Duodenal mucosa (tissue), 2 donors: ENCODE data around the gene RPS2.
"Not testable (repeated sequence)": the region's sequence is repeated elsewhere in the genome, so short reads cannot be mapped to it uniquely, and the experiment has no call there.

Experiments
- H3K27ac ChIP-seq: one replicate; pipeline ENCODE4 v1.7.0; 2013; ENCODE audit warnings: low read depth, low read length
- H3K27me3 ChIP-seq, 2 donors: one replicate each; pipeline ENCODE4 v1.7.0; 2013; ENCODE audit warnings: low read length in 2 of 2, control low read depth in 1 of 2; ENCODE audit not compliant: insufficient read depth in 2 of 2, control insufficient read depth in 1 of 2
- H3K36me3 ChIP-seq, 2 donors: one replicate each; pipeline ENCODE4 v1.7.0; 2013; ENCODE audit warnings: low read length in 2 of 2, control low read depth in 1 of 2; ENCODE audit not compliant: insufficient read depth in 2 of 2, control insufficient read depth in 1 of 2
- H3K4me1 ChIP-seq, 2 donors: one replicate each; pipeline ENCODE4 v1.7.0; 2013; ENCODE audit warnings: low read length in 2 of 2, control low read depth in 1 of 2; ENCODE audit not compliant: insufficient read depth in 2 of 2, control insufficient read depth in 1 of 2
- H3K4me3 ChIP-seq, 2 donors: one replicate each; pipeline ENCODE4 v1.7.0; 2013; ENCODE audit warnings: low read length in 2 of 2, low read depth in 1 of 2
- H3K9ac ChIP-seq, 2 donors: one replicate each; pipeline ENCODE4 v1.7.0; 2013; ENCODE audit warnings: low read length in 2 of 2, low read depth in 1 of 2
- H3K9me3 ChIP-seq, 2 donors: one replicate each; pipeline ENCODE4 v1.7.0; 2013; ENCODE audit warnings: low read length in 2 of 2, control low read depth in 1 of 2; ENCODE audit not compliant: control insufficient read depth in 1 of 2

Gene RPS2

DNA sequence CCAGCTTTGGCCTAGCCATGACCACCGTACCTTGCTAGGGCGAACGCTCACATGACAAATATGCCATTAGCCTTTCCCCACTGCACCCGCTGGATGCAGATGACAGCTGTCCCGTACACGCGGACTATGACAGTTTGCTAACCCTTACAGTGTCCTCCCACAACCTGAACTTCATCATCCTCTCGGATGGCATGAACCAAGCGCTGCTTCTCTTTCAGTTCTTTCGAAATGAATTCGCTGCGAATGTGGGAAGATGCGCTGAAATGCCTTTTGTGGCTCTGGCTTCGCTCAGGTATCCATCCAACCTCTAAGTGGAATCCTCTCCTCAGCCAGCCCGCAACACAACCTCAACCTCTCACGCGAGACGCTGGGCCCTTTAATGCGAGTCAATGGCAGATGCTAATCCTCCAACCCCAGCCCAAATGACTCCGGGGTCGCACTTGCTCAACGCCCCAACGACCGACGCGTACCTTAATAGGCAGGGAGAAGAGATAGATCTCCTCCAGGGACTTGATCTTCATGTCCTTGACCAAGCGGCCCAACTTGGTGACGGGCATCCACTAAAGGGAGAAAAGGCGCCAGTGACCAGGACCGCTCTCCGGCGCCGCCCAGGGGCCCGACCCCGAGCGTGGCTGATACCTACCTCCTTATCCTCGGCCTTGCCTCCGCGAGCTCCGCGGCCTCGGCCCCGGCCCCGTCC lies 670 bp downstream of the RPS2 start:
- H3K4me3 ChIP-seq = peak overlapping the region; percentile 87 to 94
- H3K27me3 ChIP-seq = no peaks in the 10 kb centered on the region
- peak overlapping the region; percentile 85 to 88 for H3K9ac ChIP-seq
- peaks cover 26 to 40% of the 10 kb centered on the region in 2 donors for H3K4me1 ChIP-seq
- no peaks in the 10 kb centered on the region for H3K9me3 ChIP-seq
- peak overlapping the region; percentile 95 for H3K27ac ChIP-seq
- H3K36me3 ChIP-seq = peaks cover 8 to 26% of the 10 kb centered on the region in 2 donors

DNA sequence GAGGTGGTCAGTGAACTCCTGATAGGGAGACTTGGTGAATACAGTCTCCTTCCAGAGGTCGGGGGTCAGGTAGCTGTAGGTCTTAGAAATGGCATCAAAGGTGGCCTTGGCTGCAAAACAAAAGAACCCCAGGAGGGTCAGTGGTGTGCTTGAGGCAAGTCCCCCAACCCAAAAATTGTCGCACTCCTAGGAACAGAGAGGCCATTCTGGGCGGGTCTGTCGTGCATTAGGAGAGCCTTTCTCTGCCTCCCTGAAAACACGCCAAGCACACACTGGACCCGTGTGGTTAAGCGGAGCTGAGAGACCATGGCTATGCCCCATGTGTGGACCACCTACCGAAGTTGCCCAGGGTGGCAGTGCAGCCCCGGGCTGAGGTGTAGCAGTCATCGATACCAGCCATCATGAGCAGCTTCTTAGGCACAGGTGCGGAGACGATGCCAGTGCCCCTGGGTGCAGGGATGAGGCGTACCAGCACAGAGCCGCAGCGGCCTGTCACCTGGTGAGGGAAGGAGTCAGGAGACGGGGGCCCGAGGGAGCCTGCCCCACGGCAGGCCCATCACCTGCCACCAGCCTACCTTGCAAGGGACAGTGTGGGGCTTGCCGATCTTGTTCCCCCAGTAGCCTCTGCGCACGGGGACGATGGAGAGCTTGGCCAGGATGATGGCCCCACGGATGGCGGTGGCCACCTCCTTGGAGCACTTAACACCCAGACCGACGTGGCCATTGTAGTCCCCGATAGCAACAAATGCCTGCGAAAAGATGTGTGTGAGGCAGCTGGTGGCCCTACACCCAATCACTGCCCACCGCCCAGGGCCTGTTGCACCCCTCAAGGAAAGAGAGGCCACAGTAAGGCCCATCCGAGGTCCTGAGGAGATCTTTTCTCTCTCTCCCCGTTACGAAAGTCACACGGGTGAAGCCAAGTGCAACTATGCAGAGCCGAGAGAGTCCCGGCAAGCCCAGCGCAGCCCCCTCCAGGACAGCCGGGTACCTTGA lies 2.2 kb downstream of the RPS2 start:
- Histone ChIP-seq H3K36me3 (peaks cover 8 to 26% of the 10 kb centered on the region in 2 donors), H3K4me1 (peaks cover 29 to 43% of the 10 kb centered on the region in 2 donors)
- not testable (repeated sequence) for H3K27me3 ChIP-seq, H3K27ac ChIP-seq, H3K9ac ChIP-seq, H3K4me3 ChIP-seq, H3K9me3 ChIP-seq

DNA sequence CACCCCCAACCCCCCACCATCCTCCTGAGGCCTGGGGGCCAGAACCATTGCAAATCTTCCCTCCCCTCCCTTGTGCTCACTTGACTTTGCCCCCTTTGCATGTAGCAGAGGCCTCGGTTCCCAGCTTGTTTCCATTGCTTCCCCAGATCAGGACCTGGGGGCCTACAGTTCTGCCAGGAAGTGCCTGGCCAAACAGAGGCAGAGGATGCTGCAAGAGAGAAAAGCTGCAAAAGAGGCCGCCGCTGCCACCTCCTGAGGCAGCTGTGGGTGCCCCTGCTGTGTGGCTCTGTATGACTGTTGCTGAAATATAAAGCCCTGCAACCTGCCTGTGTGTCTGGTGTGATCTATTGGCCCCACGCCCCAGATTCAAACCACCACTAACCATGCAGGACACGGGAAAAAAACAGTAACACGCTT lies 3.0 kb downstream of the RPS2 start:
- peaks cover 8 to 26% of the 10 kb centered on the region in 2 donors for H3K36me3 ChIP-seq
- H3K27ac ChIP-seq = no peak overlapping the region
- no peak overlapping the region for H3K4me3 ChIP-seq
- no peak overlapping the region for H3K9ac ChIP-seq
- H3K27me3 ChIP-seq = no peaks in the 10 kb centered on the region
- H3K9me3 ChIP-seq = no peaks in the 10 kb centered on the region
- H3K4me1 ChIP-seq = peaks cover 29 to 43% of the 10 kb centered on the region in 2 donors

DNA sequence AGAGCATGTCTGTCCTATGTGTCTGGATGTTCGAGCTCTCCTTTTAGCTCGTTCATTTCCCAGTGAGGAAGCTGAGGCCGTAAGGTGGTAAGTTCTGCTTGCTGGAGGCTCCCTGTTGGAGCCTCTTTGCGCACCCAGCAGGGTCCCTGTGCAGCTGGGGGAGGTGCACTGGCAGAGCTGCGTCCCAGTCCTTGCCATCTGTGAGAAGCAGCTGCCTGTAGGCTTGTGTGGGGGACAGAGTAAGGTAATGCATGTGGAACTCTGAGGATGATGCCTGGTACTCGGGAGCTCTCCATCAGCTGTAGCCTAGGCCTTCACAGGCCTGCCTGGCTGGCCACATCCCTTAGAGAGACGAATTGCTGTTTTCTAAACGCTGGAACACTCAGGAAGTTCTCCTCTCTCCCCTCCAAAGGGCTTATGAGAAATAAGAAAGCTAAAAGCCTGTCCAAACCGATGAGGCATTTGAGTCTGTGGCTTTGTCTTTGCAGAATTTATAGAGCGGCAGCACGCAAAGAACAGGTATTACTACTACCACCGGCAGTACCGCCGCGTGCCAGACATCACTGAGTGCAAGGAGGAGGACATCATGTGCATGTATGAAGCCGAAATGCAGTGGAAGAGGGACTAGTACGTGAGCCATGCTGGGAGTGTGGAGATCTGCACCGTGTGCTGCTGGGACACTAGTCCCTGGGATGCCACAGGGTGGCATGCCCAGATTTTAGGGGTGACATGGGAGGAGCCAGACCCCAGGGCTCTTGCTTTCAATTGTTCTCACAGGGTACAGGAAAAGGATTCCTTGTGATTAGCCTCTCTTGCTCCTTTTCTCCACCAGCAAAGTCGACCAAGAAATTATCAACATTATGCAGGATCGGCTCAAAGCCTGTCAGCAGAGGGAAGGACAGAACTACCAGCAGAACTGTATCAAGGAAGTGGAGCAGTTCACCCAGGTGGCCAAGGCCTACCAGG lies 3.7 kb downstream of the RPS2 start:
- Histone ChIP-seq H3K4me1 (peaks cover 28 to 42% of the 10 kb centered on the region in 2 donors), H3K4me3 (peak overlapping the region; percentile 79 to 92), H3K9me3 (no peaks in the 10 kb centered on the region), H3K27me3 (no peaks in the 10 kb centered on the region), H3K9ac (peak overlapping the region; percentile 91 to 94), H3K36me3 (peaks cover 8 to 26% of the 10 kb centered on the region in 2 donors), H3K27ac (no peak overlapping the region)

DNA sequence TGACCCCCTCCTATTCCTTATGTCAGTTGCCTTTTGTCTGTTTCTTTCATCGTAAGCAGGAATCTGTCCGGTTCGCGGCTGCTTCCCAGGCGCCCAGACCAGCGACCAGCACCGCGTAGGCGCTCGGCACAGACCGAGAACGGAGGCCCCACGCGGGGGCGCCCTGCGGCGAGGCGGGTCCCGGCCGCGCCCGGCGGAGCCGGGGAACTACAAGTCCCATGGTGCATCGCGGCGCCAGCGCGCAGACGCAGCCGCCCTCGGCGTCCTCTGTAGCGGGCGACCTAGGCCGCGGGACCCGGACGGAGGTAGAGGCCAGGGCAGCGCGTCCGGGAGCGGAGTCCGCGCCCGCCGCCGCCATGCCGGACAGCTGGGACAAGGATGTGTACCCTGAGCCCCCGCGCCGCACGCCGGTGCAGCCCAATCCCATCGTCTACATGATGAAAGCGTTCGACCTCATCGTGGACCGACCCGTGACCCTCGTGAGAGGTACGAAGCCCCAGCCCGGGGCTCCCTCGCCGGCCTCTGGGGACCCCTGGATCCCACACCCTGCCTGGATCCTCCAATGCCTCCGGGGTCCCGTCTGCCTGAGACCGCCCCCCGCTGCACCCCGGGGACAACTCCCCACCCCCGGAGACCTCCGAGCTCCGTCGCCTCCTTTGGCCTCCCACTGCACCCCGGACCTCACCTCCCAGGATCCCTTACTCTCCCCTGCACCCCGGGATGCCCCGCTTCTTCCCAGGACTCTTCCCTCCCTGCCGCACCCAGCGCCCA lies 5.2 kb downstream of the RPS2 start, which contains the start of gene NDUFB10:
TSS of gene NDUFB10 (plus strand) at position 270 of the 771 bp plus-strand sequence. CDS start at position 357, 87 bp downstream.
- Histone ChIP-seq H3K4me3 (peak within 1 kb of the TSS; percentile 79 to 92), H3K9ac (peak within 1 kb of the TSS; percentile 91 to 94), H3K27ac (peak within 1 kb of the TSS; percentile 56), H3K9me3 (no peaks in the 10 kb centered on the region), H3K36me3 (peaks cover 8 to 26% of the 10 kb centered on the region in 2 donors), H3K27me3 (no peaks in the 10 kb centered on the region), H3K4me1 (peaks cover 23 to 34% of the 10 kb centered on the region in 2 donors)

DNA sequence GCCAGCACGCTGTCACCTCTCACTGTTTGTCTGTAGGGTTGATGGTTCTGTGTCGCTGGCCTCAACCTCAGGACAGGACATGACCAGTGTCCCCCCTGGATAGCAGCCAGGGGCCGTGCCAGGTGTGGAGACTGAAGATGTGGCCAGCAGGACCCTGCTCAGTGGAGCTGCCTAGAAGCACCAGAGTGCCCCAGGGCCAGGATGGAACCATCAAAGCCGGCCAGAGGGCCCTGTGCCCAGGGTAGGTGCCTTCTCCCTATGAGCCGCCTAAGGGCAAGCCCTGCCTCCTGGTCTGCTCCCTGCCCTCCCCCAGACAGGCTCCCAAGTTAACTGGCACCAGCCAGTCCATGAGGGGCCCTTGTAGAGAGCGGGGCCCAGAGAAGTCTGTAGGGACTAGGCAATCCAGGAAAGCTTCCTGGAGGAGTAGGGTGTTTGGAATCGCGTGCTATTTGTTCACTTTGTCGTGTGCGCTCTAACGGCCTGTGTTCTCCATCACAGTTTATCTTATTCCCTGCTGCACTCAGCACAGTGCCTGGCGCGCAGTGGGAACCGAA lies 5.8 kb downstream of the RPS2 start:
- Histone ChIP-seq H3K4me3 (peak overlapping the region; percentile 79 to 92), H3K9ac (peak overlapping the region; percentile 9 to 94), H3K27me3 (no peaks in the 10 kb centered on the region), H3K4me1 (peaks cover 22 to 30% of the 10 kb centered on the region in 2 donors), H3K36me3 (peaks cover 8 to 24% of the 10 kb centered on the region in 2 donors), H3K27ac (peak overlapping the region; percentile 27), H3K9me3 (no peaks in the 10 kb centered on the region)

DNA sequence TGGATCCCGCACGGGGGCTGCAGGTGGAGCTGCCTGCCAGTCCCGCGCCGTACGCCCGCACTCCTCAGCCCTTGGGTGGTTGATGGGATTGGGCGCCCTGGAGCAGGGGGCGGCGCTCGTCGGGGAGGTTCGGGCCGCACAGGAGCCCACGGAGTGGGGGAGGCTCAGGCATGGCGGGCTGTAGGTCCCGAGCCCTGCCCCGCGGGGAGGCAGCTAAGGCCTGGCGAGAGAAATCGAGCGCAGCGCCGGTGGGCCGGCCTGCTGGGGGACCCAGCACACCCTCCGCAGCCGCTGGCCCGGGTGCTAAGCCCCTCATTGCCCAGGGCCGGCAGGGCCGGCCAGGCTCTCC lies 6.5 kb downstream of the RPS2 start:
- H3K9me3 ChIP-seq = not testable (repeated sequence)

DNA sequence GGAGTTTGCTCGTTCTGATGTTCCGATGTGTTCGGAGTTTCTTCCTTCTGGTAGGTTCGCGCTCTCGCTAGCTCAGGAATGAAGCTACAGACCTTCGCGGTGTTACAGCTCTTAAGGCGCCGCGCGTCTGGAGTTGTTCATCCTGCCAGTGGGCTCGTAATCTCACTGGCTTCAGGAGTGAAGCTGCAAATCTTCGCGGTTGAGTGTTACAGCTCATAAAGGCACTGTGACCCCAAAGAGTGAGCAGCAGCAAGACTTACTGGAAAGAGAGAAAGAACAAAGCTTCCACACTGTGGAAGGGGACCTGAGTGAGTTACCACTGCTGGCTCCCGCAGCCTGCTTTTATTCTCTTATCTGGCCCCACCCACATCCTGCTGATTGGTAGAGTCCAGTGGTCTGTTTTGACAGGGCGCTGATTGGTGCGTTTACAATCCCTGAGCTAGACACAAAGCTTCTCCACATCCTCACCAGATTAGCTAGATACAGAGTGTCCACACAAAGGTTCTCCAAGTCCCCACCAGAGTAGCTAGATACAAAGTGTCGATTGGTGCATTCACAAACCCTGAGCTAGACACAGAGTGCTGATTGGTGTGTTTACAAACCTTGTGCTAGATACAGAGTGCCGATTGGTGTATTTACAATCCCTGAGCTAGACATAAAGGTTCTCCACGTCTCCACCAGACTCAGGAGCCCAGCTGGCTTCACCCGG lies 7.0 kb downstream of the RPS2 start:
- H3K27me3 ChIP-seq, H3K9ac ChIP-seq, H3K4me3 ChIP-seq, H3K9me3 ChIP-seq, H3K27ac ChIP-seq: not testable (repeated sequence)
- peaks cover 15 to 19% of the 10 kb centered on the region in 2 donors for H3K4me1 ChIP-seq
- peaks cover 8 to 17% of the 10 kb centered on the region in 2 donors for H3K36me3 ChIP-seq

More for the DNA sequence above, 6.5 kb downstream of the RPS2 start:
- H3K4me1 ChIP-seq = peaks cover 16 to 24% of the 10 kb centered on the region in 2 donors
- H3K36me3 ChIP-seq = peaks cover 8 to 21% of the 10 kb centered on the region in 2 donors
- not testable (repeated sequence) for H3K9ac ChIP-seq, H3K4me3 ChIP-seq, H3K27ac ChIP-seq, H3K27me3 ChIP-seq
